ENCODE data around the gene MECR.

DNA sequence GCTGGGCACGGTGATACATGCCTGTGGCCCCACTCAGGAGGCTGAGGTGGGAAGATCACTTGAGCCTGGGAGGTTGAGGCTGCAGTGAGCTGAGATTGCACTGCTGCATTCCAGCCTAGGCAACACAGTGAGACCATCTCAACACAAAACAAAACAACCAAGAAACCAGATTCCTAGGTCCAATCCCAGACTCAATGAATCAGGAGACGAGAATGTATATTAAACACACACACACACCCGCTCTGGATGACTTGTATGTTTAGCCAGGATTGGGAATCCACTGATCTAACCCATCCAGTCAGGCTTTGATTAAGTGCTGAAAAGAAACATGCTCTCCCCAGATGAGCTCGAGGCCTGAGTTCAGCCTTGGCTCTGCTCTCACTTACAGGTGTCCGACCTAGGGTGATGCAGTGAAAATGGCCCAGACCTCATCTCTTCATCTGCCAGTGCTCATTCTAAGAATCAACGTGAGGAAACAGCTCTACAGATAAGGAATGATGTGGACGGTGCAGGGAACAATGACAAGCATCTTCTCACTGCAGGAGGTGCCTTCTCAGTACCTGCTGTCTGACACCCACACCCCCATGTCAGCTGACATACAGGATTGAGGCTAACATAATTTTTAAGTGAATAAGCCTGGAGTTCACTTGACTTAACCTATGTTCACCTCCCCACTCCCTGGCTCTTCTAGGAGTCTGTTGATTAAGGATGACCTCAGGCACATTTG lies 33.7 kb downstream of the MECR start:
- TF ChIP-seq, protein P1, sequence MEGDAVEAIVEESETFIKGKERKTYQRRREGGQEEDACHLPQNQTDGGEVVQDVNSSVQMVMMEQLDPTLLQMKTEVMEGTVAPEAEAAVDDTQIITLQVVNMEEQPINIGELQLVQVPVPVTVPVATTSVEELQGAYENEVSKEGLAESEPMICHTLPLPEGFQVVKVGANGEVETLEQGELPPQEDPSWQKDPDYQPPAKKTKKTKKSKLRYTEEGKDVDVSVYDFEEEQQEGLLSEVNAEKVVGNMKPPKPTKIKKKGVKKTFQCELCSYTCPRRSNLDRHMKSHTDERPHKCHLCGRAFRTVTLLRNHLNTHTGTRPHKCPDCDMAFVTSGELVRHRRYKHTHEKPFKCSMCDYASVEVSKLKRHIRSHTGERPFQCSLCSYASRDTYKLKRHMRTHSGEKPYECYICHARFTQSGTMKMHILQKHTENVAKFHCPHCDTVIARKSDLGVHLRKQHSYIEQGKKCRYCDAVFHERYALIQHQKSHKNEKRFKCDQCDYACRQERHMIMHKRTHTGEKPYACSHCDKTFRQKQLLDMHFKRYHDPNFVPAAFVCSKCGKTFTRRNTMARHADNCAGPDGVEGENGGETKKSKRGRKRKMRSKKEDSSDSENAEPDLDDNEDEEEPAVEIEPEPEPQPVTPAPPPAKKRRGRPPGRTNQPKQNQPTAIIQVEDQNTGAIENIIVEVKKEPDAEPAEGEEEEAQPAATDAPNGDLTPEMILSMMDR (IDR thresholded peaks at IDR 0.05; ENCODE audit: low read depth, low read length, poor library complexity, severe bottlenecking), result no peak
- no peak for TF ChIP-seq EZH2phosphoT487 (IDR thresholded peaks at IDR 0.05; ENCODE audit: borderline replicate concordance, low read length)
